GM12878 (cell line): ENCODE results near the gene NPTX1. TPM values are rescaled to one million over a fixed set of nuclear protein-coding genes. Genes with fewer than 3 reads are reported as not detected.

ENCODE experiments used
- ATAC-seq: fragments of 200-7000 bp; cut with Tn5 transposase; 3 replicates; pipeline ENCODE4 v1.9.1; 2020; ENCODE audit warnings: mild to moderate bottlenecking, moderate library complexity
- BruUV-seq: library from RNA; stranded (reverse); fragments of 400-500 nt; replicated peaks from 2 replicates; lab custom pipeline; 2021; lab: Mats Ljungman, UMichigan
- CTCF ChIA-PET: fragments of 300-600 bp; sonication (Branson Sonifier 250); formaldehyde crosslinking; extraction: SDS; loops from one replicate; lab custom pipeline; 2021; ENCODE audit warnings: inconsistent platforms; lab: Yijun Ruan, JAX
- POLR2A ChIA-PET: fragments of 350-600 bp; formaldehyde crosslinking; extraction: SDS; loops from one replicate; lab custom pipeline; 2021; ENCODE audit warnings: inconsistent platforms; lab: Charles Lee
- RAD21 ChIA-PET: fragments of 300-600 bp; sonication (Branson Sonifier 250); formaldehyde crosslinking; loops from one replicate; lab custom pipeline; 2023; ENCODE audit warnings: antibody characterized with exemption; ENCODE audit not compliant: unreplicated experiment; lab: Charles Lee
- SMC1A ChIA-PET: fragments of 300-600 bp; sonication (Branson Sonifier 250); formaldehyde crosslinking; loops from one replicate; lab custom pipeline; 2023; ENCODE audit not compliant: unreplicated experiment, uncharacterized antibody; lab: Charles Lee
- DNase-seq: peaks from one replicate; pipeline ENCODE4 v3.0.0-alpha.2; 2011; ENCODE audit warnings: low read depth, low spot score
- FAIRE-seq: peaks from 3 replicates; lab custom pipeline; 2011; peaks lifted over from hg19 to GRCh38; lab: Jason Lieb, UNC
- H2AFZ ChIP-seq: 2 replicates; pipeline ENCODE4 v1.6.0; 2011; ENCODE audit warnings: low read depth, low read length, control low read depth; ENCODE audit not compliant: control insufficient read depth
- H3K27ac ChIP-seq: 2 replicates; pipeline ENCODE4 v1.5.1; 2011; ENCODE audit warnings: control low read depth; ENCODE audit not compliant: control insufficient read depth, insufficient read depth
- H3K27me3 ChIP-seq, 2 experiments: replicated peaks in 1 of 2; 2 replicates each; pipeline versions ENCODE4 v1.6.0 to v1.6.1; 2011; ENCODE audit warnings: low read length in 1 of 2; ENCODE audit not compliant: control insufficient read depth in 2 of 2, insufficient read depth in 2 of 2
- H3K36me3 ChIP-seq, 2 experiments: 2 replicates each; pipeline ENCODE4 v1.5.1; 2011; ENCODE audit warnings: low read length in 1 of 2; ENCODE audit not compliant: control insufficient read depth in 2 of 2, insufficient read depth in 2 of 2
- H3K4me1 ChIP-seq: 2 replicates; pipeline ENCODE4 v1.6.1; 2011; ENCODE audit warnings: mild to moderate bottlenecking, low read length, moderate library complexity, mixed read lengths; ENCODE audit not compliant: control insufficient read depth, insufficient read depth
- H3K4me2 ChIP-seq: 2 replicates; pipeline ENCODE4 v1.6.0; 2011; ENCODE audit warnings: control low read depth; ENCODE audit not compliant: control insufficient read depth, insufficient read depth
- H3K4me3 ChIP-seq: fragments of 200-600 bp; sonication (generic); 2 replicates; pipeline ENCODE4 v1.5.1; 2016
- H3K79me2 ChIP-seq: 2 replicates; pipeline ENCODE4 v1.6.0; 2011; ENCODE audit warnings: low read length; ENCODE audit not compliant: control insufficient read depth, insufficient read depth
- H3K9ac ChIP-seq: 2 replicates; pipeline ENCODE4 v1.8.0; 2011; ENCODE audit warnings: low read length, control low read depth, mixed read lengths; ENCODE audit not compliant: control insufficient read depth, insufficient read depth
- H3K9me3 ChIP-seq: replicated peaks from 3 replicates; pipeline ENCODE4 v1.5.1; 2011; ENCODE audit warnings: mild to moderate bottlenecking, low read length; ENCODE audit not compliant: control insufficient read depth, insufficient read depth
- H4K20me1 ChIP-seq: 2 replicates; pipeline ENCODE4 v1.6.0; 2011; ENCODE audit not compliant: control insufficient read depth, insufficient read depth
- BACH1 ChIP-seq: fragments of 450-650 bp; IDR thresholded peaks from 2 replicates; pipeline ENCODE4 v1.6.1; 2017; ENCODE audit warnings: mild to moderate bottlenecking, borderline replicate concordance
- EGR1 ChIP-seq, 2 experiments: IDR thresholded peaks; 1 replicate in 1 of 2; 2 replicates in 1 of 2; pipeline ENCODE4 v1.6.1; 2011 to 2012; ENCODE audit warnings: low read depth in 2 of 2, low read length in 2 of 2, borderline replicate concordance in 1 of 2, mild to moderate bottlenecking in 1 of 2, moderate library complexity in 1 of 2
- ETV6 ChIP-seq, 2 experiments: fragments of 450-650 bp in 1 of 2; IDR thresholded peaks in 1 of 2; conservative IDR thresholded peaks in 1 of 2; 2 replicates each; pipeline ENCODE4 v1.6.1; 2014; ENCODE audit warnings: antibody characterized with exemption in 1 of 2, borderline replicate concordance in 1 of 2, low read depth in 1 of 2, mild to moderate bottlenecking in 1 of 2, moderate library complexity in 1 of 2
- EZH2 ChIP-seq: IDR thresholded peaks from 2 replicates; pipeline ENCODE4 v1.6.1; 2012; ENCODE audit warnings: low read depth, mild to moderate bottlenecking, control low read depth, inconsistent platforms, low read length, borderline replicate concordance; ENCODE audit not compliant: control insufficient read depth
- FOXK2 ChIP-seq: fragments of 450-650 bp; IDR thresholded peaks from 2 replicates; pipeline ENCODE4 v1.6.1; 2017; ENCODE audit warnings: mild to moderate bottlenecking, moderate library complexity
- FOXM1 ChIP-seq: IDR thresholded peaks from 2 replicates; pipeline ENCODE4 v1.6.1; 2012; ENCODE audit warnings: low read depth, mild to moderate bottlenecking, inconsistent platforms, low read length, moderate library complexity
- HDAC6 ChIP-seq: fragments of 200-600 bp; sonication (generic); IDR thresholded peaks from one replicate; pipeline ENCODE4 v1.8.0; 2017; ENCODE audit warnings: antibody characterized with exemption; ENCODE audit not compliant: unreplicated experiment
- JUNB ChIP-seq: IDR thresholded peaks from 2 replicates; pipeline ENCODE4 v1.6.1; 2016; ENCODE audit warnings: antibody characterized with exemption, mild to moderate bottlenecking
- MYB ChIP-seq: fragments of 150-350 bp; IDR thresholded peaks from 2 replicates; pipeline ENCODE4 v1.6.1; 2014; ENCODE audit warnings: mild to moderate bottlenecking, low read depth, low read length, borderline replicate concordance
- RBBP5 ChIP-seq: fragments of 200-600 bp; sonication (generic); conservative IDR thresholded peaks from 2 replicates; pipeline ENCODE4 v1.6.1; 2016
- RCOR1 ChIP-seq: conservative IDR thresholded peaks from 2 replicates; pipeline ENCODE4 v1.6.1; 2012; ENCODE audit warnings: low read depth, low read length, improper control_type of control experiment
- RELA ChIP-seq: fragments of 450-650 bp; IDR thresholded peaks from 2 replicates; pipeline ENCODE4 v1.8.0; 2014; ENCODE audit warnings: borderline replicate concordance; ENCODE audit not compliant: partially characterized antibody
- SIN3A ChIP-seq: IDR thresholded peaks from 2 replicates; pipeline ENCODE4 v1.6.1; 2012; ENCODE audit warnings: low read depth, low read length, improper control_type of control experiment
- SREBF1 ChIP-seq: IDR thresholded peaks from 2 replicates; pipeline ENCODE4 v1.6.1; 2012; ENCODE audit warnings: mild to moderate bottlenecking, low read length
- SREBF2 ChIP-seq: IDR thresholded peaks from 2 replicates; pipeline ENCODE4 v1.6.1; 2012; ENCODE audit warnings: mild to moderate bottlenecking, low read length
- SRF ChIP-seq, 2 experiments: IDR thresholded peaks; 2 replicates each; pipeline ENCODE4 v1.6.1; 2011; ENCODE audit warnings: low read depth in 2 of 2, low read length in 2 of 2, mild to moderate bottlenecking in 1 of 2, moderate library complexity in 1 of 2
- STAT1 ChIP-seq: fragments of 450-650 bp; conservative IDR thresholded peaks from 2 replicates; pipeline ENCODE4 v1.6.1; 2014; ENCODE audit warnings: antibody characterized with exemption, mild to moderate bottlenecking
- SUPT20H ChIP-seq: IDR thresholded peaks from 2 replicates; pipeline ENCODE4 v1.6.1; 2011; ENCODE audit warnings: low read depth, mild to moderate bottlenecking, low read length, moderate library complexity, borderline replicate concordance; ENCODE audit not compliant: control insufficient read depth
- TCF7 ChIP-seq: IDR thresholded peaks from 2 replicates; pipeline ENCODE4 v1.6.1; 2014; ENCODE audit warnings: antibody characterized with exemption, borderline replicate concordance
- ZNF207 ChIP-seq: fragments of 450-650 bp; IDR thresholded peaks from 2 replicates; pipeline ENCODE4 v1.6.1; 2014; ENCODE audit warnings: antibody characterized with exemption, mild to moderate bottlenecking, borderline replicate concordance
- ZNF274 ChIP-seq: IDR thresholded peaks from one replicate; pipeline ENCODE4 v1.8.0; 2011; ENCODE audit not compliant: insufficient read length, insufficient read depth
- WGBS: methylation state at CpG from one replicate; pipeline ENCODE4 v1.1.6; 2016; ENCODE audit warnings: low lambda C conversion rate; ENCODE audit not compliant: insufficient replicate concordance, insufficient coverage; ENCODE audit errors: missing lambda C conversion rate; 5-methylcytosine and 5-hydroxymethylcytosine counted together
- in situ Hi-C: fragments of 300-500 bp; cut with MboI; formaldehyde crosslinking; loops from 9 replicates; pipeline ENCODE4 v1.14.3; 2018; ENCODE audit warnings: mixed read lengths
- intact Hi-C: fragments of 100-400 bp; cut with micrococcal nuclease; formaldehyde crosslinking; loops from one replicate; pipeline ENCODE4 v1.14.2; 2022; ENCODE audit not compliant: unreplicated experiment
- polyA plus RNA-seq, 11 experiments: library from polyadenylated mRNA; depleted of rRNA in 4 of 11; unstranded in 6 of 11; stranded (reverse) in 5 of 11; fragments of >200 nt; fragmentation: Nextera tagmentation in 4 of 11; fragmentation: Illumina TruSeq in 1 of 11; extraction: Ambion mirVana in 4 of 11; extraction: Trizol in 1 of 11; gene quantifications; 1 replicate in 1 of 11; 2 replicates in 10 of 11; pipeline versions ENCODE4 v1.2.1 to v1.2.3, GENCODE V29; 2011 to 2016; ENCODE audit warnings: inconsistent platforms in 2 of 11, missing spikeins in 2 of 11, low read depth in 1 of 11
- total RNA-seq, 4 experiments: library from RNA; depleted of rRNA in 3 of 4; stranded (reverse); fragments of >200 nt in 3 of 4; fragmentation: Illumina TruSeq in 1 of 4; extraction: Trizol in 1 of 4; gene quantifications; 2 replicates each; pipeline versions ENCODE4 v1.2.1 to v1.2.3, GENCODE V29; 2013 to 2021
- TF ChIP-seq, protein P1 (sequence below): fragments of 450-650 bp; IDR thresholded peaks from 2 replicates; pipeline ENCODE4 v1.6.1; 2014; ENCODE audit warnings: mild to moderate bottlenecking

The NPTX1 gene
- total and polyA plus RNA-seq, 10 of the 15 experiments (the other 5 are each of a cell fraction or from before 2014, with no cell fraction given), result not detected

DNA sequence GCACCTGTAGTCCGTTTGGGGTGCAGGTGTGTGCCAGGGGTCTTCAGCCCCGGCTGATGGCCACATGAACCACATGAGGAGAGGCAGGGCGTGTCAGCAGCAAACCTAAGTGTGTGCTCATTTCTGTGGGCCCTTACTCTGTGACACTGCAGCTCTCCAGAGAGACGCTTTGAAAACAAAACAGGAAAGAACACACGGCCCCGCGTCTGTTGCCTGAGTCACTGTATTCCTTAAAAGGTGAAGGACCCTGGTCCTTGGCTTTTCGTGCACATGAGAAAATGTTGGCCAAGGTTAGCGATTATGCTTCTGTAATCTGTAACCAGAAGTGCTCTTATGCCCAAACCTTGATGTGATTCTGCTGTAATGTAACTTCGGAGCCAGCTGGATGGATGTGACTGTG is 38.9 kb downstream of the NPTX1 start:
- intact Hi-C loops, result no loop called here
- CTCF ChIA-PET, result no interaction called here

DNA sequence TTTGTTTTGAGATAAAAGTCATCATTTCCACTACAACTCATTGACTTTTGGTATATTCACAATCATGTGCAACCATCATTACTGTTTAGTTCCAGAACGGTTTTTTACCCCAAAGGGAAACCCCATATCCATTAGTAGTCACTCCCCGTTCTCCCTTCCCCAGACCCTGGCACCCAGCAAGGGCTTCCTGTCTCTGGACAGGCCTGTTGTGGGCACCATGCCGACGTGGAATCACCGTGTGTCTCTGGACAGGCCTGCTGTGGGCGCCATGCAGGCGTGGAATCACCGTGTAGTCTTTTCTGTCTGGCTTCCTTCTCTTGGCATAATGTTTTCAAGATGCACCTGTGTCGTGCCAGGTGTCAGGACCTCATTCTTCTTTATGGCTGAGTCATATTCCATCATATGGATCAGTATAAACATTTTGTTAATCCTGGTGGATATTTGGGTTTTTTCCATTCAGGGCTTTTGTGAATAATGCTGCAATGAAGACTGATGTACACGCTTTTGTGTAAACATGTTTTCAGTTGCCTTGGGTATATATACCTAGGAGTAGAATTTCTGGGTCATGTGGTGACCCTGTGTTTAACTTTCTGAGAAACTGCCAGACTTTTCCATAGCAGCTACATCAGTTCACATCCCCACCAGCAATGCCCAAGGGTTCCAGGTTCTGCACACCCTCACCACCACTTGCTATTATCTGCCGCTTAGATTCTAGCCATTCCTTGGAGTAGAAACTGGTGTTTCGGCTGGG is 42.3 kb downstream of the NPTX1 start:
- ChIA-PET RAD21 (no interaction called here), CTCF (no interaction called here), POLR2A (no interaction called here), SMC1A (no interaction called here)
- 36% methylated on average over 12 of the region's 12 CpGs for WGBS
- Histone ChIP-seq H3K9me3 (no peaks in the 10 kb centered on the region), H3K4me1 (no peaks in the 10 kb centered on the region), H3K4me3 (no peak overlapping the region), H3K4me2 (no peak overlapping the region), H2AFZ (no peak overlapping the region), H3K9ac (no peak overlapping the region), H3K27me3 (no peaks in the 10 kb centered on the region; a peak in 1 of 4 replicates), H3K36me3 (no peaks in the 10 kb centered on the region), H4K20me1 (no peaks in the 10 kb centered on the region), H3K79me2 (no peaks in the 10 kb centered on the region), H3K27ac (no peak overlapping the region)
- intact Hi-C loops (no loop called here), in situ Hi-C loops (no loop called here)
- ATAC-seq (no peak), FAIRE-seq (no peak), DNase-seq (no peak)
- no TSS peak for BruUV-seq
- no peak for TF ChIP-seq HDAC6
- no peak for TF ChIP-seq MYB
- no peak for TF ChIP-seq STAT1
- no peak for TF ChIP-seq RBBP5
- no peak for TF ChIP-seq ETV6 (conservative IDR thresholded peaks at IDR 0.05 in 1 of 2, IDR thresholded peaks at IDR 0.05 in 1 of 2; ENCODE audit: borderline replicate concordance in 1 of 2, low read depth in 1 of 2)
- TF ChIP-seq SREBF2, result no peak
- TF ChIP-seq SREBF1, result no peak
- TF ChIP-seq RELA, result no peak
- no peak for TF ChIP-seq FOXM1
- TF ChIP-seq SRF (IDR thresholded peaks at IDR 0.05; ENCODE audit: low read depth in 2 of 2, low read length in 2 of 2), result no peak
- TF ChIP-seq SUPT20H, result no peak
- no peak for TF ChIP-seq RCOR1
- TF ChIP-seq TCF7, result no peak

More for the DNA sequence above, 38.9 kb downstream of the NPTX1 start:
- Histone ChIP-seq H3K27ac (no peak overlapping the region), H3K36me3 (no peaks in the 10 kb centered on the region), H4K20me1 (no peaks in the 10 kb centered on the region), H3K79me2 (no peaks in the 10 kb centered on the region), H3K4me3 (no peak overlapping the region), H3K4me1 (no peaks in the 10 kb centered on the region), H3K27me3 (no peaks in the 10 kb centered on the region; a peak in 1 of 4 replicates), H3K9ac (no peak overlapping the region), H3K4me2 (no peak overlapping the region), H3K9me3 (no peaks in the 10 kb centered on the region), H2AFZ (no peak overlapping the region)
- SMC1A ChIA-PET, result no interaction called here
- WGBS, result 31% methylated on average over 10 of the region's 10 CpGs
- in situ Hi-C loops, result no loop called here
- POLR2A ChIA-PET, result no interaction called here
- no peak for TF ChIP-seq EGR1 (IDR thresholded peaks at IDR 0.05; ENCODE audit: borderline replicate concordance in 1 of 2, low read depth in 2 of 2, low read length in 2 of 2)
- no peak for TF ChIP-seq ZNF207
- TF ChIP-seq ZNF274, result no peak
- TF ChIP-seq EZH2, result no peak
- no peak for TF ChIP-seq JUNB
- TF ChIP-seq, protein P1, sequence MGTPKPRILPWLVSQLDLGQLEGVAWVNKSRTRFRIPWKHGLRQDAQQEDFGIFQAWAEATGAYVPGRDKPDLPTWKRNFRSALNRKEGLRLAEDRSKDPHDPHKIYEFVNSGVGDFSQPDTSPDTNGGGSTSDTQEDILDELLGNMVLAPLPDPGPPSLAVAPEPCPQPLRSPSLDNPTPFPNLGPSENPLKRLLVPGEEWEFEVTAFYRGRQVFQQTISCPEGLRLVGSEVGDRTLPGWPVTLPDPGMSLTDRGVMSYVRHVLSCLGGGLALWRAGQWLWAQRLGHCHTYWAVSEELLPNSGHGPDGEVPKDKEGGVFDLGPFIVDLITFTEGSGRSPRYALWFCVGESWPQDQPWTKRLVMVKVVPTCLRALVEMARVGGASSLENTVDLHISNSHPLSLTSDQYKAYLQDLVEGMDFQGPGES, result no peak
- TF ChIP-seq FOXK2, result no peak
- TF ChIP-seq SIN3A, result no peak
- no peak for TF ChIP-seq BACH1
- FAIRE-seq, result no peak
- RAD21 ChIA-PET, result no interaction called here
- ATAC-seq, result no peak
- no peak for DNase-seq
- no TSS peak for BruUV-seq
